GM21447 (cell line): ENCODE results near the gene SERPINB6.
"Not testable (repeated sequence)": the region's sequence is repeated elsewhere in the genome, so short reads cannot be mapped to it uniquely, and the experiment has no call there.

Experiments
- ATAC-seq: cut with Tn5 transposase; IDR thresholded peaks from one replicate; pipeline ENCODE4 v1.9.1; 2021; ENCODE audit not compliant: unreplicated experiment

SERPINB6 gene

DNA sequence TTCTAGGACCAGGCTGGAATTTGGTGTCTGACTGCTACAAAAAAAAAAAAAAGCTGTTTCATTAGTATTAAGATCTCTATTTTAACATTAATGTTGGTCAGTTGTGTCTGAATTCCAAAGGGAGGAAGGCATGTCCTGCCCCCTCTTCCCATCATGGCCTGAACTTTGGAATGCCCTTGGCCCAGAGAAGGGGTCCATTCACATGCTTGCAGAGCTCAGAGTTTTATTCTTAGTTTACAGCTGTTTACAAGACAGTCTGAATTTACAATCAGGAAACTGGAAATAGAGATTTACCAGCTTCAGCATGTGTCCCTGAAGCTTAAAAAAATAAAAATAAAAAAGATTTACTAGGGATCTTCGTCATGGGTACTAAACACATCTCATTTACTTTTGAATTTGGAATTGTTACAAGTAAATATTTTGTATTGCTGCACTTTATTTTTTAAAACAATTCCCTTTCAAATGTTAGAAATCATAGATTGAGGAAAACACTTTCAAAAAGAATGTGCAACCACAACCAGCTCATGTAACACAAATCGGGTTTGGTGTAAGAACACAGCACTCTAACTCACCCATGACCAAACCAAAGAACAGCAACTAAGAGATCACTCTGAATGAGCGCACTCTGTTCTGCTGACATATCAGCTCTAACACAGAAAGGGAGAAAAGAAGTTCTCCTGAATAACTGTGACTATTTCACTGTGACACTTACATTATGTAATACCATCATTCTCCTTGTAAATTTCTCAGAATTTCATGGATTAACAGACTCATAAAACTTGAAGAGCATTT, 6.6 kb upstream of the SERPINB6 start:
- no peak for ATAC-seq

DNA sequence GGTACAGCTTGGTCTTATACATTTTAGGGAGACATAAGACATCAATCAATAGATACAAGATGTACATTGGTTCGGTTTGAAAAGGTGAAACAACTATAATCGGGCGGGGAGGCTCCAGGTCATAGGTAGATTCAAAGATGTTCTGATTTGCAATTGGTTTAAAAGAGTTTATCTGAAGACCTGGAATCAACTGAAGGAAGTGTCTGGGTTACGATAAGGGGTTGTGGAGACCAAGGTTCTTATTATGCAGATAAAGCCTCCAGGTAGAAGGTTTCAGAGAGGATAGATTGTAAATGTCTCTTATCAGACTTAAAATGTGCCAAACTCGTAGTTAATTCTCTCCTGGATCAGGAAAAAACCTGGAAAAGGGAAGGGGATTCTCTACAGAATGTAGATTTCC, 5.9 kb upstream of the SERPINB6 start:
- no peak for ATAC-seq

- no peak for ATAC-seq
Measured at GRCh38 chr6:2976571-2977085, 5.3 kb upstream of the SERPINB6 start.

DNA sequence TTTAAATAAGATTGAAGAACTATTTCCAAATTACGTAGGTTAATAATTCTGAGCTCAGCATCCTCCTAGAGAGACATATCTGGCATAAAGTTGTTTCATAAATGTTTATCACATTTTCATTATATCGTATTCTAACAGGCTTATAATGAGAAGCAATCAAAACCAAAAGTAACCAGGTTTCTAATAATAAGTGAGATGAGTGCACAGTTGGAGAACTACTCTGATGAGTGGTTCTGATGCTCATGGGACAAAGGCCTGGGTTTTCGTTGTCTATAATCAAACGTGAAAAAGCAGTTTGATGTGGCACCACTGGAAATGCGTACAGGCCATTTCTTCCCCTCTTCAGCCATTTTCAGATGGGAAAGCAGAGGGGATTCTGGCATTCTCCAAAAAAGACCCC, 4.7 kb upstream of the SERPINB6 start:
- ATAC-seq = no peak

DNA sequence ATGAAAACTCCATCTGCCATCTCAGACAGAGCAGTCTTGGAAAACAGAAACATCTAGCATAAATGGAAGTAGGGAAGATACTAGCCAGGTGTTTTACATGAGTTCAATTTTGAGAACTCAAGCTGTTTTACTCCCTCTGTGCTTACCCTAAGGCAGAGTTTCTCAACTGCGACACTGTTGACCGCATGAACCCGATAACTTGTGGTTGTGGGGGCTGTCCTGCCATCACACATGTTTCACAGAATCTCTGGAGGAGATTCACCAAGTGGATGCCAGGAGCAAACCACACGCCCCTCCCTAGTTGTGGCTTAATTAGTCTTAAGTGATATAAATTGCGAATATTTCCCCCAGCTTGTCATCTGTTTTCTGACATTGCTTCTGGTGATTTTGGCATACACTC, 2.3 kb upstream of the SERPINB6 start:
- ATAC-seq = no peak

- not testable (repeated sequence) for ATAC-seq
Measured at GRCh38 chr6:2973180-2973579, 1.8 kb upstream of the SERPINB6 start.

DNA sequence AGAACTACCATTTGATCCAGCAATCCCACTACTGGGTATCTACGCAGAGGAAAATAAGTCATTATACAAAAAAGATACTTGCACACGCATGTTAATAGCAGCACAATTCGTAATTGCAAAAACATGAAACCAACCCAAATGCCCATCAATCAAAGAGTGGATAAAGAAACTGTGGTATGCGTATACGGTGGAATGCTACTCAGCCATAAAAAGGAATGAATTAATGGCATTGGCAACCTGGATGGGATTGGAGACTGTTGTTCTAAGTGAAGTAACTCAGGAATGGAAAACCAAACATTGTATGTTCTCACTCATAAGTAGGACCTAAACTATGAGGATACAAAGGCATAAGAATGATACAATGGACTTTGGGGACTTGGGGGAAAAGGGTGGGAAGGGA, 1.3 kb upstream of the SERPINB6 start:
- not testable (repeated sequence) for ATAC-seq

GRCh38 chr6:2972219-2972487, 786 bp upstream of the SERPINB6 start:
- not testable (repeated sequence) for ATAC-seq

DNA sequence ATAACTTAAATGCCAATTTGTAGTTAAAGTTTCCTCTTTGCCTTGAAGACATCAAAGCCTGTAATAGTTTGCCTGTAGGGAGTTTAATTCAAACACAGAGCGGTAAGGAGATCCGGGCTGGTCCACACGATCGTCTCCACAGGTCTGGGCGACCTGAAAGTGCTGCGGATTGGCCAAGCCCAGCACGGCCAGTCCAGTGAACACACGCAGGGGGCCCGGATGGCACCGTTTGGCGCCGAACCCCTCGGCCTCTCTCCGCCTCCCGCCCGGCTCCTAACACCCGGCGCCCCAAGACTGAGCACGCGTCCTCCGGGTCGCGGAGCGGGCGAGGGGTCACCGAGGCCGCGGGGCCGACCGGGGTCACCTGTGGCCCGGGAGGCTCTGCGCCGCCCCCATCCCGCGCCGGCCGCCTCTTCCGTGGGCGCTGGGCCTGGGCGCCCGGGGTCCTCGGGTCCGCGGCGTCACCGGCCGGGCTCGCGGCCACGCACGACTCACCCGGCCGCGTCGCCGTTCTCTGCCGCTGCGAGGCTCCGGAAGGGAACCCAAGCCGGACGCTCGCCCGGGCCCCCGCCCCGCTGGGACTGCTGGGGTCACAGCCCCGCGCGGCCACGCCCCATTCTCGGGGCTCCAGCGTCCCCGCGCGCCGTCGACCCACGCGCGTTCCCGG, 481 bp downstream of the SERPINB6 start:
- no peak for ATAC-seq

GRCh38 chr6:2970034-2970685, 1.2 kb downstream of the SERPINB6 start:
- ATAC-seq = no peak

- ATAC-seq = no peak
Measured at GRCh38 chr6:2969549-2969948, 1.8 kb downstream of the SERPINB6 start.

DNA sequence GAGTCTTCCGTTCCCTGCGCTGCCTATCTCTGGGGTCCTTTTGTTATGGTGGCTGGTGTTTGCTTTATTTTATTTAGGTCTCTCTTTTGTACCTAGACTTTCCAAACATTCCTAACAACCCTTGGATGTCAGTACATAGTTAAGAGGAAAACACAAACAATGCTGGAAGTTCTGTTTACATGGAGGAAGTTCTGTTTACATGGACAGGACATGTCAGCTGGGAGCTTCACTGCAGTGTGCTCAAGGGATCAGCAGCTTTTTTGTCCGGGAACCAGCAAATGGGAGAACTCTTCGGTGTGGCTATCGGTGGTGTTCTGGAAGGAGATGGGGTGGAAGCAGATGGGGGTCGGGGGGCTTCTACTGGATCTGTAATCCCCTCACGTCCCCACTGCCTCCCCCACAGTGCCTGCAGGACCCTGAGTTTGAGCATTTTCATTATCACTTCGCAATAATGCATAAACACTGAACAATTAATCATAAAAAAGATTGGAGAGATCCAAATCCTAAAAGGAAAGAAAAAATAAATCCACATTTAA, 2.7 kb downstream of the SERPINB6 start:
- ATAC-seq = no peak

GRCh38 chr6:2967936-2968335, 3.4 kb downstream of the SERPINB6 start:
- no peak for ATAC-seq

- no peak for ATAC-seq
Measured at GRCh38 chr6:2966347-2966746, 5.0 kb downstream of the SERPINB6 start.

- no peak for ATAC-seq
Measured at GRCh38 chr6:2964793-2965505, 6.4 kb downstream of the SERPINB6 start.

DNA sequence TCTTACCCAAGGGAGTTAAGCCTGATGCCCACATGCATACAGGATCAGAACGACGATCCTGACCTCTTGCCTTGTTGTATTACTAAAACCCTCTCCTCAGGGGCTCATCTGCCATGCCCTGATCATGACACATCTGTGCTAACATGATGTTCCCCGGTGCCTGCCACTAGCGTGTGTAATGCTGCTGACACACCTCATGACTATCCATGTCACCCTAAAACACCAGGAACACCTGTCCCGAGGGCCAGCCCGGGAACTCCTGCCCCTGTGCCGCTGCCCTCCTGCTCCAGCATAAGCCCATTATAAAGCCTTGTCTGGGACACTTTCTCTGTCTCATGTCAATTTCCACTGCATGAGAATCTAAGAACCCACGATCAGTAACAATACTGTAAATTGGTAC, 7.6 kb downstream of the SERPINB6 start:
- ATAC-seq = no peak

DNA sequence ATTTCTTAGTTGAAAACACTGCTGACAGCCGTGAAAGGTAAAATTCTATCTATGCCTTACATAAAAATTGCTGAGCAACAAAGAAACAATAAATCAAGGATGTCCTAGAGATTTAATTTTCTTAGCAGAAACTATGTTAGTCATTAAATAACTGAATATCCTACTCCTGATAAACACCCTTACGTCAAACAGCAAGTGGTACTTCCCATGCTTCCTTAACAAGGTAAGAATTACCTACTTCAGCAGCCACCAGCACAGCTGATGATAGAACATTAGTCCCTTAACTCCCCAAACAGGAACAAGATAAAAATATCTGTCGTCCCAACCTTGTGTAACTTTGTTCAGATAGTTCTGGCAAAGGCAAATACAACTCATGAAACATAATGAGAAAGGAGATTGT, 8.7 kb downstream of the SERPINB6 start:
- no peak for ATAC-seq

GRCh38 chr6:2962004-2962403, 9.4 kb downstream of the SERPINB6 start:
- no peak for ATAC-seq

DNA sequence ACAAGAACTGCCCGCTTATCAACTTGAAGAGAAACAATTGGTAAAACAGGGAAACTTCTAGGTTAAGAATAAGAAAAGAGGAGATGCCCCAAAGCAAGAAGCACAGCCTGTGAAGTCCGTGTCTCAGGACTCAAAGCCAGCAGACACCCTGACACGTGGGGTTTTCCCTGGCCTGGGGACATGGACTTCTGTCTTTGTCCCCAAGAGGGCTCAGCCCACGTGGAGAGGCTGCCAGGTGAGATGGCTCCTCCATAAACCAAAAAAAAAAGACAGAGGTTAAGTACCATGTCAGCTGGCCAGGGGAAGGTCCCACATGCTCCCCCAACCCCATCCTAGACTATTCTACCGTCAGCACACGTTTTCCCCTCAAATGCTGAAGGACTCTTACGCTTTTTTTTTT, 9.9 kb downstream of the SERPINB6 start:
- ATAC-seq = no peak

GRCh38 chr6:2960935-2961334, 10.4 kb downstream of the SERPINB6 start:
- ATAC-seq = no peak
